ENCODE data around the gene NACC2. TPM values are rescaled to one million over a fixed set of nuclear protein-coding genes. Genes with fewer than 3 reads are reported as not detected.

Gene NACC2
- total RNA-seq, 4 donors from 2014 or later, result 22.2 to 64.3 (median 26.5) TPM

DNA sequence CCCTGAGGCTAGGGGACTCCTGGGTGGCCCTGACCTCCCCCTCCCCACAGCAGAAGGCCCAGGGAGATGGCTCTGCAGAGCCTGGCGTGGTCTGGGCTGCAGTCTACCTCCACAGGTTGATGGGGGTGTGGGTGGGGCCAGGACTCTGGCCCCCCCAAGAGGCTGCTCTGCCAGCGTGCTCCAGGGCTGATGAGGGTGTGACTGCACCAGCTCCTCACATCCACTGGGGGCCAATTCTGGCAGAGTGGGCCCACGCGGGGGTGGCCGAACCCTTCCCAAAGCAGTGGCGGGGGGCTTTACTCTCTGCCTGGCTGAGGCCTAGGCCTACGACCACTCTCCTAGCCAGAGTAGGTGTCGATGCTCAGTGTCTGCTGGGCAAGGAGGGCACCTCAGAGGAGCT lies 105.9 kb downstream of the NACC2 start:
- H3K36me3 ChIP-seq, result no peaks in the 10 kb centered on the region
- no peak for DNase-seq
- in situ Hi-C loops (cut with MboI; ENCODE audit: low pct_ligation_motif_present in 1 of 4, low pct_unique_long_range_greater_than_20kb in 1 of 4, low sequenced_read_pairs in 3 of 4), result no loop called here
- H3K9me3 ChIP-seq, result no peaks in the 10 kb centered on the region
- peaks cover 35% of the 10 kb centered on the region for H3K27me3 ChIP-seq
- TF ChIP-seq POLR2AphosphoS5 (IDR thresholded peaks at IDR 0.05) (no peak), POLR2A (IDR thresholded peaks at IDR 0.05) (no peak), EP300 (IDR thresholded peaks at IDR 0.05; ENCODE audit: low read depth) (no peak)
- TF ChIP-seq, protein P1, sequence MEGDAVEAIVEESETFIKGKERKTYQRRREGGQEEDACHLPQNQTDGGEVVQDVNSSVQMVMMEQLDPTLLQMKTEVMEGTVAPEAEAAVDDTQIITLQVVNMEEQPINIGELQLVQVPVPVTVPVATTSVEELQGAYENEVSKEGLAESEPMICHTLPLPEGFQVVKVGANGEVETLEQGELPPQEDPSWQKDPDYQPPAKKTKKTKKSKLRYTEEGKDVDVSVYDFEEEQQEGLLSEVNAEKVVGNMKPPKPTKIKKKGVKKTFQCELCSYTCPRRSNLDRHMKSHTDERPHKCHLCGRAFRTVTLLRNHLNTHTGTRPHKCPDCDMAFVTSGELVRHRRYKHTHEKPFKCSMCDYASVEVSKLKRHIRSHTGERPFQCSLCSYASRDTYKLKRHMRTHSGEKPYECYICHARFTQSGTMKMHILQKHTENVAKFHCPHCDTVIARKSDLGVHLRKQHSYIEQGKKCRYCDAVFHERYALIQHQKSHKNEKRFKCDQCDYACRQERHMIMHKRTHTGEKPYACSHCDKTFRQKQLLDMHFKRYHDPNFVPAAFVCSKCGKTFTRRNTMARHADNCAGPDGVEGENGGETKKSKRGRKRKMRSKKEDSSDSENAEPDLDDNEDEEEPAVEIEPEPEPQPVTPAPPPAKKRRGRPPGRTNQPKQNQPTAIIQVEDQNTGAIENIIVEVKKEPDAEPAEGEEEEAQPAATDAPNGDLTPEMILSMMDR (IDR thresholded peaks at IDR 0.05), result no peak
- intact Hi-C loops (cut with DNase I; ENCODE audit: low total_unique reads), result no loop called here
- no peak overlapping the region for H3K27ac ChIP-seq
- no peak overlapping the region for H3K4me3 ChIP-seq
- H3K4me1 ChIP-seq, result peaks cover 22 to 37% (median 27%) of the 10 kb centered on the region in 4 donors
- 76% methylated on average over 7 of the region's 8 CpGs; no CpG with 5 or more reads in 1 of the 2 donors for WGBS, 2 donors (ENCODE audit: low coverage in 1 of 2)

DNA sequence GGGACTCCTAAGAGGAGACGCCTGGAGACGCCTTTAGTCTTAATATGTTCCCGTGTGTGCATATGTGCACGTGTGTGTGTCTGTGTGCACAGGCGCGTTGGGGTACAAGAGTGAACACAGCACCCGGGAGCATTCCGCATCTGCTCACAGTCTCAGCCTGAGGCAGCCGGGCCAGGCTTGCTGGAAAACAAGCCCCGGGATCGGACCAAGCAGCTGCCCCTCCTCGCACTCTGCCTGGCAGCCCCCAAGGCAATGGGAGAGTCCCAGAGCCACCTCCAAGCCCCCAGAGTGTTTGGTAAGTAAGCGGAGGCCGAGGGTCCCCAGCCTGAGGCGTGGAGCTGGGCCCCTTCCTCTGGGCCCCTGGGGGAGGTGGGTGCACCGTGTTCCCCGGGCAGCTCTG lies 106.6 kb downstream of the NACC2 start:
- H3K9me3 ChIP-seq, result no peaks in the 10 kb centered on the region
- peaks cover 39% of the 10 kb centered on the region for H3K27me3 ChIP-seq
- H3K4me1 ChIP-seq, result peaks cover 22 to 37% (median 27%) of the 10 kb centered on the region in 4 donors
- TF ChIP-seq EP300 (IDR thresholded peaks at IDR 0.05; ENCODE audit: low read depth) (no peak), POLR2A (IDR thresholded peaks at IDR 0.05) (no peak), POLR2AphosphoS5 (IDR thresholded peaks at IDR 0.05) (no peak)
- TF ChIP-seq, protein P1 (IDR thresholded peaks at IDR 0.05), result no peak
- intact Hi-C loops (cut with DNase I; ENCODE audit: low total_unique reads) (no loop called here), in situ Hi-C loops (cut with MboI; ENCODE audit: low pct_ligation_motif_present in 1 of 4, low pct_unique_long_range_greater_than_20kb in 1 of 4, low sequenced_read_pairs in 3 of 4) (no loop called here)
- 88% methylated on average over 15 of the region's 17 CpGs; no CpG with 5 or more reads in 1 of the 2 donors for whole genome bisulfite sequencing, 2 donors (ENCODE audit: low coverage in 1 of 2)
- H3K36me3 ChIP-seq, result no peaks in the 10 kb centered on the region
- H3K27ac ChIP-seq, result no peak overlapping the region
- no peak overlapping the region for H3K4me3 ChIP-seq
- DNase-seq, result no peak

GRCh38 chr9:135987838-135988404 lies 107.2 kb downstream of the NACC2 start:
- in situ Hi-C loops (cut with MboI; ENCODE audit: low pct_ligation_motif_present in 1 of 4, low pct_unique_long_range_greater_than_20kb in 1 of 4, low sequenced_read_pairs in 3 of 4), result no loop called here
- no peaks in the 10 kb centered on the region for H3K36me3 ChIP-seq
- 81% methylated on average over 13 of the region's 16 CpGs; no CpG with 5 or more reads in 1 of the 2 donors for WGBS, 2 donors (ENCODE audit: low coverage in 1 of 2)
- H3K4me1 ChIP-seq, result peaks cover 17 to 32% (median 22%) of the 10 kb centered on the region in 4 donors
- peaks cover 39% of the 10 kb centered on the region for H3K27me3 ChIP-seq
- H3K4me3 ChIP-seq, result no peak overlapping the region
- no peaks in the 10 kb centered on the region for H3K9me3 ChIP-seq
- no peak for DNase-seq
- TF ChIP-seq, protein P1 (IDR thresholded peaks at IDR 0.05), result no peak
- TF ChIP-seq POLR2AphosphoS5 (IDR thresholded peaks at IDR 0.05), result no peak
- no peak overlapping the region for H3K27ac ChIP-seq
- intact Hi-C loops (cut with DNase I; ENCODE audit: low total_unique reads), result no loop called here

GRCh38 chr9:135986605-135987004 lies 108.5 kb downstream of the NACC2 start:
- in situ Hi-C loops (cut with MboI; ENCODE audit: low pct_ligation_motif_present in 1 of 4, low pct_unique_long_range_greater_than_20kb in 1 of 4, low sequenced_read_pairs in 3 of 4), result no loop called here
- H3K9me3 ChIP-seq, result no peaks in the 10 kb centered on the region
- intact Hi-C loops (cut with DNase I; ENCODE audit: low total_unique reads), result no loop called here
- 66% methylated on average over 8 of the region's 15 CpGs; no CpG with 5 or more reads in 1 of the 2 donors for WGBS, 2 donors (ENCODE audit: low coverage in 1 of 2)
- no peaks in the 10 kb centered on the region for H3K36me3 ChIP-seq
- no peak for DNase-seq
- H3K4me3 ChIP-seq, result no peak overlapping the region
- TF ChIP-seq, protein P1 (IDR thresholded peaks at IDR 0.05), result no peak
- TF ChIP-seq POLR2A (IDR thresholded peaks at IDR 0.05) (no peak), EP300 (IDR thresholded peaks at IDR 0.05; ENCODE audit: low read depth) (no peak), POLR2AphosphoS5 (IDR thresholded peaks at IDR 0.05) (no peak)
- H3K4me1 ChIP-seq, result peaks cover 5 to 18% (median 10%) of the 10 kb centered on the region in 4 donors
- peaks cover 39% of the 10 kb centered on the region for H3K27me3 ChIP-seq
- no peak overlapping the region for H3K27ac ChIP-seq
